HCT116 (cell line): Measurements from ENCODE around the gene DCP1B. TPM values are rescaled to one million over a fixed set of nuclear protein-coding genes. Genes with fewer than 3 reads are reported as not detected.

Source experiments
- ATAC-seq: fragments of 200-7000 bp; cut with Tn5 transposase; 2 replicates; pipeline ENCODE4 v1.9.1; 2020; ENCODE audit warnings: mild to moderate bottlenecking, moderate library complexity
- BruUV-seq: library from RNA; stranded (reverse); fragments of 400-500 nt; replicated peaks from 2 replicates; lab custom pipeline; 2021; lab: Mats Ljungman, UMichigan
- CTCF ChIA-PET: fragments of 300-600 bp; sonication (Branson Sonifier 250); formaldehyde crosslinking; loops from one replicate; lab custom pipeline; 2021; ENCODE audit warnings: antibody characterized with exemption; lab: Charles Lee
- POLR2A ChIA-PET: fragments of 300-600, 350-600 bp; sonication (Branson Sonifier 250); formaldehyde crosslinking; loops from one replicate; lab custom pipeline; 2021; ENCODE audit warnings: antibody characterized with exemption; lab: Charles Lee
- RAD21 ChIA-PET, 2 experiments: fragments of 300-600 bp; sonication (Branson Sonifier 250); formaldehyde crosslinking; loops; one replicate each; lab custom pipeline; 2023; ENCODE audit warnings: low total read pairs in 2 of 2; ENCODE audit not compliant: uncharacterized antibody in 2 of 2, unreplicated experiment in 2 of 2, low non-redundant PET in 1 of 2; lab: Charles Lee
- DNase-seq: peaks from one replicate; pipeline ENCODE4 v3.0.0-alpha.2; 2010; ENCODE audit warnings: low read depth, low spot score
- H2AFZ ChIP-seq: fragments of 200-600 bp; shearing (Covaris generic), sonication (generic); 2 replicates; pipeline ENCODE4 v1.6.1; 2017; ENCODE audit warnings: low read depth, mixed run types, mixed read lengths, antibody characterized with exemption, low read length; ENCODE audit not compliant: poor library complexity, severe bottlenecking
- H3K27ac ChIP-seq: 2 replicates; pipeline ENCODE4 v1.5.1; 2012; ENCODE audit warnings: low read depth, low read length
- H3K27me3 ChIP-seq: fragments of 200-600 bp; sonication (generic); 2 replicates; pipeline ENCODE4 v1.6.1; 2016; ENCODE audit warnings: mixed run types, low read length, mixed read lengths; ENCODE audit not compliant: insufficient read depth
- H3K36me3 ChIP-seq, 2 experiments: fragments of 200-500 bp in 1 of 2; fragments of 200-600 bp in 1 of 2; sonication (Bioruptor generic) in 1 of 2; sonication (generic) in 1 of 2; 2 replicates each; pipeline versions ENCODE4 v1.5.1 to v1.6.1; 2014 to 2016; ENCODE audit warnings: low read length in 2 of 2, inconsistent platforms in 1 of 2, mixed read lengths in 1 of 2, mixed run types in 1 of 2; ENCODE audit not compliant: insufficient read depth in 2 of 2, control insufficient read depth in 1 of 2
- H3K4me1 ChIP-seq, 2 experiments: fragments of 200-600 bp in 1 of 2; sonication (generic) in 1 of 2; 2 replicates each; pipeline versions ENCODE4 v1.5.1 to v1.6.1; 2012 to 2017; ENCODE audit warnings: low read length in 2 of 2, inconsistent platforms in 1 of 2, mild to moderate bottlenecking in 1 of 2, mixed read lengths in 1 of 2, mixed run types in 1 of 2, moderate library complexity in 1 of 2; ENCODE audit not compliant: insufficient read depth in 2 of 2, control insufficient read depth in 1 of 2
- H3K4me2 ChIP-seq: fragments of 200-600 bp; sonication (generic); 2 replicates; pipeline ENCODE4 v1.6.1; 2017; ENCODE audit warnings: mixed run types, low read length, mixed read lengths
- H3K4me3 ChIP-seq, 2 experiments: fragments of 200-600 bp in 1 of 2; sonication (generic) in 1 of 2; replicated peaks in 1 of 2; 2 replicates each; pipeline ENCODE4 v1.5.1; 2011 to 2016; ENCODE audit warnings: low read length in 2 of 2, control low read depth in 1 of 2, low read depth in 1 of 2, mild to moderate bottlenecking in 1 of 2, mixed read lengths in 1 of 2, mixed run types in 1 of 2
- H3K79me2 ChIP-seq: fragments of 200-600 bp; sonication (generic); 2 replicates; pipeline ENCODE4 v1.6.1; 2017; ENCODE audit warnings: mild to moderate bottlenecking, mixed run types, low read length, moderate library complexity, mixed read lengths; ENCODE audit not compliant: insufficient read depth
- H3K9ac ChIP-seq: fragments of 200-600 bp; sonication (generic); 2 replicates; pipeline ENCODE4 v1.6.1; 2016; ENCODE audit warnings: low read length, mixed read lengths
- H3K9me2 ChIP-seq: fragments of 200-600 bp; sonication (generic), shearing (Covaris generic); 2 replicates; pipeline ENCODE4 v1.6.1; 2017; ENCODE audit warnings: mixed run types, mild to moderate bottlenecking, moderate library complexity; ENCODE audit not compliant: insufficient read depth
- H3K9me3 ChIP-seq, 2 experiments: fragments of 200-500 bp in 1 of 2; fragments of 200-600 bp in 1 of 2; sonication (Bioruptor generic) in 1 of 2; sonication (generic) in 1 of 2; 2 replicates each; pipeline ENCODE4 v1.6.1; 2014 to 2017; ENCODE audit warnings: low read length in 2 of 2, mixed read lengths in 2 of 2, inconsistent platforms in 1 of 2, low read depth in 1 of 2, mild to moderate bottlenecking in 1 of 2, mixed run types in 1 of 2, moderate library complexity in 1 of 2; ENCODE audit not compliant: control insufficient read depth in 1 of 2, insufficient read depth in 1 of 2
- H4K20me1 ChIP-seq: fragments of 200-600 bp; sonication (generic), shearing (Covaris generic); 2 replicates; pipeline ENCODE4 v1.6.1; 2017; ENCODE audit warnings: mixed run types, mild to moderate bottlenecking, moderate library complexity; ENCODE audit not compliant: insufficient read depth
- CEBPB ChIP-seq: IDR thresholded peaks from 2 replicates; pipeline ENCODE4 v1.6.1; 2012; ENCODE audit warnings: low read depth
- EGR1 ChIP-seq: IDR thresholded peaks from 2 replicates; pipeline ENCODE4 v1.6.1; 2012; ENCODE audit warnings: low read depth
- ELF1 ChIP-seq: IDR thresholded peaks from 2 replicates; pipeline ENCODE4 v1.6.1; 2012; ENCODE audit warnings: low read depth, borderline replicate concordance
- EZH2phosphoT487 ChIP-seq: fragments of 200-600 bp; IDR thresholded peaks from 2 replicates; pipeline ENCODE4 v1.6.1; 2018; ENCODE audit warnings: antibody characterized with exemption, borderline replicate concordance
- FOSL1 ChIP-seq: IDR thresholded peaks from 2 replicates; pipeline ENCODE4 v1.6.1; 2012; ENCODE audit warnings: low read depth
- POLR2AphosphoS5 ChIP-seq: IDR thresholded peaks from 2 replicates; pipeline ENCODE4 v1.6.1; 2011; ENCODE audit warnings: mild to moderate bottlenecking, low read depth, low read length, moderate library complexity
- SRF ChIP-seq: IDR thresholded peaks from 2 replicates; pipeline ENCODE4 v1.6.1; 2012; ENCODE audit warnings: low read depth
- YY1 ChIP-seq: IDR thresholded peaks from 2 replicates; pipeline ENCODE4 v1.6.1; 2011; ENCODE audit warnings: low read length, low read depth, moderate library complexity, mild to moderate bottlenecking; ENCODE audit not compliant: insufficient replicate concordance; ENCODE audit errors: extremely low read depth
- ZFX ChIP-seq: fragments of 450-650 bp; IDR thresholded peaks from 2 replicates; pipeline ENCODE4 v1.6.1; 2017
- intact Hi-C: fragments of 100-400 bp; cut with micrococcal nuclease; formaldehyde crosslinking; loops from 2 replicates; pipeline ENCODE4 v1.10.0; 2022
- total RNA-seq: library from RNA; stranded (reverse); gene quantifications from one replicate; pipeline ENCODE4 v1.2.1, GENCODE V29; 2021; ENCODE audit not compliant: unreplicated experiment
- TF ChIP-seq, protein P1 (sequence below): IDR thresholded peaks from 2 replicates; pipeline ENCODE4 v1.6.1; 2012

DCP1B gene
- total RNA-seq, 1 experiment from 2014 or later, result 13.8 TPM

- no peak for TF ChIP-seq POLR2AphosphoS5
- CTCF ChIA-PET, result no interaction called here
- intact Hi-C loops, result no loop called here
- H3K79me2 ChIP-seq, result no peaks in the 10 kb centered on the region
- no peak overlapping the region for H3K4me2 ChIP-seq
- no peak for DNase-seq
- H2AFZ ChIP-seq, result no peak overlapping the region
- H3K27me3 ChIP-seq, result no peaks in the 10 kb centered on the region
- H3K4me3 ChIP-seq, result no peak overlapping the region
- no peak for ATAC-seq
- BruUV-seq, result no TSS peak
- H3K9ac ChIP-seq, result no peak overlapping the region
- no peaks in the 10 kb centered on the region for H3K9me2 ChIP-seq
- H3K36me3 ChIP-seq, result 0 out of 4 replicates have a peak, but pooled peaks cover 0 to 8% of the 10 kb centered on the region in 2 experiments
- H4K20me1 ChIP-seq, result no peaks in the 10 kb centered on the region
- no peaks in the 10 kb centered on the region for H3K4me1 ChIP-seq
- RAD21 ChIA-PET, result no interaction called here
- H3K9me3 ChIP-seq, result peaks cover 3 to 4% of the 10 kb centered on the region in 2 experiments; a peak in 2 of 4 replicates
- POLR2A ChIA-PET, result no interaction called here
- H3K27ac ChIP-seq, result no peak overlapping the region
Measured at GRCh38 chr12:1984759-1985158, 19.5 kb downstream of the DCP1B start.

GRCh38 chr12:1980282-1980681 lies 24.0 kb downstream of the DCP1B start:
- TF ChIP-seq EGR1, result no peak
- TF ChIP-seq FOSL1, result no peak
- TF ChIP-seq ELF1, result no peak
- TF ChIP-seq EZH2phosphoT487, result no peak
- no peak for TF ChIP-seq ZFX
- TF ChIP-seq YY1, result no peak
- no peak for TF ChIP-seq CEBPB
- TF ChIP-seq, protein P1, sequence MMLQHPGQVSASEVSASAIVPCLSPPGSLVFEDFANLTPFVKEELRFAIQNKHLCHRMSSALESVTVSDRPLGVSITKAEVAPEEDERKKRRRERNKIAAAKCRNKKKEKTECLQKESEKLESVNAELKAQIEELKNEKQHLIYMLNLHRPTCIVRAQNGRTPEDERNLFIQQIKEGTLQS, result no peak
- TF ChIP-seq SRF, result no peak
- ATAC-seq (no peak), DNase-seq (no peak)
- Histone ChIP-seq H3K27me3 (no peaks in the 10 kb centered on the region), H2AFZ (no peak overlapping the region), H3K36me3 (no peaks in the 10 kb centered on the region), H3K4me3 (no peak overlapping the region), H3K27ac (no peak overlapping the region), H3K9me3 (peaks cover 0 to 1% of the 10 kb centered on the region in 2 experiments; a peak in 1 of 4 replicates), H3K9ac (no peak overlapping the region), H4K20me1 (no peaks in the 10 kb centered on the region), H3K4me1 (no peaks in the 10 kb centered on the region), H3K4me2 (no peak overlapping the region), H3K9me2 (no peaks in the 10 kb centered on the region), H3K79me2 (no peaks in the 10 kb centered on the region)
- BruUV-seq, result no TSS peak
- intact Hi-C loops, result no loop called here
- ChIA-PET POLR2A (no interaction called here), CTCF (no interaction called here), RAD21 (no interaction called here)
